ENCODE results near the gene SKIL.
A peak's percentile ranks its signal among the peaks of the same experiment; 100 is the strongest.
"Not testable (repeated sequence)": the region's sequence is repeated elsewhere in the genome, so short reads cannot be mapped to it uniquely, and the experiment has no call there.

The SKIL gene

DNA sequence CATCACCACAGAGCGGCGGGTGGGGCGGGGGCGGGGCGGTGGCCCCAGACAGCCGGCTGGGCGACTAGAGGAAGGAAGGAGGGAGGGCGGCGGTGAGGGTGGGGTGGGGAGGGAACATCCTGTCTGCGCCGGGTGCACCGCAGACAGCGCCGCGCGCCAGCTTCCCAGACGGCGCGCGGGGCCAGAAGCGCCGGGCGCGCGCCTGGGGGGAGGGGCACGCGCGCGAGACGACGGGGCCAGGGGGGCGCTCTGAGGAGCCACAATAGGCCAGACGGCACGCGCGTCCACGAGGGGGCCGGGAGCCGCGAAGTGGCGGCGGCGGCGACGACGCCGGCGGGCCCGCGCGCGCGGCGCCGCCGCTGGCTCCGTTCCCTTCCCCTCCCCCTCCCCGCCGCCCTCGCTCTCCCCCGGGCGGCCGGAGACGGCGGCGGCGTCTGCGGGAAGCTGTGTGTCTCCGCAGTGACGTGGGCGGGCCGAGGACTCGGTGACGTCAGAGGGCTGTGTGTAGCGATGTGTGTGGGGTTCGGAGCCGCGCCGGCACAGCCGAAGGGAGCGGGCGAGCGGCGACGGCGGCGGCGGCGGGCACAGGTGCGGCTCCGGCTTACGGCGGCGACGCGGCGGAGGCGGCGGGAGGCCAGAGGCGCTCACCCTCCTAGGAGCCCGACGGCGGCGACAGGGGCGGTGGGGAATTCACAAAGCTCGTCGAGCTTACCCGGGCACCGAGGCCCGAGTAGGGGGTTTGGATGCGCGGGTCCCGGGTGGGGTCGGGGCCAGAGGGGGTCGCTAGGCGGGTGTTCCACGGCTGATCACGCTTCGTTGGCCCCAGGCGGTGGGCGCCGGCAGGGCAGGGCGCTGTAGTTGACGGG, at the start of gene SKIL:
TSS of gene SKIL (plus strand) at position 540 of the 866 bp plus-strand sequence. CDS start 2,617 bp downstream, outside the sequence.
- peak; percentile 99 for DNase-seq

- no peak for DNase-seq
Observed at GRCh38 chr3:170309046-170309445, 48.5 kb upstream of the SKIL start.

GRCh38 chr3:170317954-170318353, 39.6 kb upstream of the SKIL start:
- no peak for DNase-seq

DNA sequence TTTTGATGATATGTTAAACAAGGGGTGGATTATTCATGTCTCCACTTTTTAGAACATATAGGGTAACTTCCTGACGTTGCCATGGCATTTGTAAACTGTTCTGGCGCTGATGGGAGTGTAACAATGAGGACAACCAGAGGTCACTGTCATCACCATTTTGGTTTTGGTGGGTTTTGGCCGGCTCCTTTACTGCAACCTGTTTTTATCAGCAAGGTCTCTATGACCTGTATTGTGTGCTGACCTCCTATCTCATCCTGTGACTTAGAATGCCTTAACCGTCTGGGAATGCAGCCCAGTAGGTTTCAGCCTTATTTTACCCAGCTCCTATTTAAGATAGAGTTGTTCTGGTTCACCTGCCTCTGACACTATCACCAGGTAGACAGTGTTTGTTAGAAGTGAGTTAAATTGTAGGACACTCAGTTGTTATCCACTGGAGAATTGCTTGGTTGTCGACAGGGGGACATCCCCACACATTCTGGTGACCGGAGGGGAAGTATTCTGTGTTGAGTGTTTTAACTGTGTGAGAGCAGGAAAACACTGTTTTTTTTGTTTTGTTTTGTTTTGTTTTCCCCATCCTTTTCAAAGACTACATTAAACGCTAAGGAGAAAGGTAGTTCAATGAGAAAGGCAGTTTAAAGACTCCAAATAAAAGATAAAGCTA, 36.9 kb upstream of the SKIL start:
- no peak for DNase-seq

DNA sequence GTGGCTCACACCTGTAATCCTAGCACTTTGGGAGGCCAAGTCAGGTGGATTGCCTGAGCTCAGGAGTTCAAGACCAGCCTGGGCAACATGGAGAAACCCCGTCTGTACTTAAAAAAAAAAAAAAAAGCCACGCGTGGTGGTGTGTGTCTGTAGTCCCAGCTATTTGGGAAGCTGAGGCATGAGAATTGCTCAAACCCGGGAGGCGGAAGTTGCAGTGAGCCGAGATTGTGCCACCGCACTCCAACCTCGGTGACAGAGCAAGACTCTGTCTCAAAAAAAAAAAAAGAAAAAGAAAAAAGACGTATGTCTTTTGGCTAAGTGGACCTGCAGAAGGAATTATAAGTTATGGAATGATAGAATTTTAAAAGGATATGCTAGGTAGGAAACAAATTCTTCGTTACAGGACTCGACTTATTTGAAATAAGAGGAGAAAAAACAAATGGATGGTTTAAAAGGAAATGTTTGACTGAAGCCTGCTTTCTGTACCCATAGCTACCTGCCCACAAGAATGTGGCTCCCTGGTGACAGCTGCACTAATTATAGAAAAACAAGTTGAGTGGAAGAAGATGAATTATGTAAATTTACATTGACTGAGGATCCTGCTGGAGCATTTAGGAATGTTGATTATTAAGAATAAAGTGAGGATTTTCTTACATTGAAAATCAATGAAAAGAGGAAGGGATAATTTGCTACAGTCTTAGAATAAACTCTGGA, 36.0 kb upstream of the SKIL start:
- DNase-seq, result no peak

GRCh38 chr3:170322566-170323269, 34.8 kb upstream of the SKIL start:
- DNase-seq, result no peak

DNA sequence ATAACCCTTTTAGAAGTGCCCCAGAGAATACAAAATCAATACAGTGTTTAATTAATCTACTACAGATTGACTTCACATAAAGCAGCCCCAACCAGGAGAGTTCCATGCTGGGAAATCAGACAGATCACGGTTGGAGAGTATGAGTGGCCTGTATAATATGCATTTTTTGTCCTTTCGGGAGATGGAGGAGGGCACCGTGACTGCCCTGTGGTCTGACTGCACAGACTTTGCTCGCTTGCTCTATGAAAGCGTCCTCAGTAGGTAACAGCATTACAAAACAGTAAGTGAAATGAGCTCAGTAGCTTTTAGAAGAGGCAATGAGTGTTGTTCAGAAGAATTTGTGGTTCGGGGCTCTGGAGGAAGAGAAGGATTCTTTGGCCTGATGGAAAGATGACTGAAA, 34.2 kb upstream of the SKIL start:
- DNase-seq, result no peak

GRCh38 chr3:170324962-170325361, 32.6 kb upstream of the SKIL start:
- no peak for DNase-seq

DNA sequence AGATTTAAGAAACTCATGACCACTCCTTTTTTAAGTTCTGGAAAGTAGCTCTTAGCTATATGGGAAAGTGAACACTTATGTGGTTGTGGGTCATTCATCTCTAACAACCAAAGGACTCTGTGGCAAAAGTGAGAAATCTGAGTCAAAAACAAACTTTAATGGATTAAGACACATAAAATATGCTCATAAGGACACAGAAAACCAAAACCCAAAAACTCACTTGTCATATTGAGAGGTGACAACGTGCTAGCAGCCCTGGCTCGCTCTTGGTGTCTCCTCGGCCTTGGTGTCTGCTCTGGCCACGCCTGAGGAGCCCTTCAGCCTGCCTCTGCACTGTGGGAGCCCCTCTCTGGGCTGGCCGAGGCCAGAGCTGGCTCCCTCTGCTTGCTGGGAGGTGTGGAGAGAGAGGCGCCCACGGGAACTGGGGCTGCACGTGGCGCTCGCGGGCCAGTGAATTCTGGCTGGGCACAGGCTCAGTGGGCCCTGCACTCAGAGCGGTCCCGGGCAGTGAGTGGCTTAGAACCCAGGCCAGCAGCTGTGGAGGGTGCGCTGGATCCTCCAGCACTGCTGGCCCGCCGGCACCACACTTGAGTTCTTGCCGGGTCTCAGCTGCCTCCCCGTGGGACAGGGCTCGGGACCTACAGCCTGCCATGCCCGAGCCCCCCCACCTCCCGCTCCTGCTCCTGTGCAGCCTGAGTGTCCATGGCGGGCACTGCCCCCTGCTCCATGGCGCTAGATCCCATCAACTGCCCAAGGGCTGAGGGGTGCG, 30.3 kb upstream of the SKIL start:
- DNase-seq, result no peak

- not testable (repeated sequence) for DNase-seq
Observed at GRCh38 chr3:170327868-170328548, 29.5 kb upstream of the SKIL start.

- no peak for DNase-seq
Observed at GRCh38 chr3:170330366-170330765, 27.1 kb upstream of the SKIL start.

GRCh38 chr3:170331143-170331542, 26.4 kb upstream of the SKIL start:
- DNase-seq, result no peak

DNA sequence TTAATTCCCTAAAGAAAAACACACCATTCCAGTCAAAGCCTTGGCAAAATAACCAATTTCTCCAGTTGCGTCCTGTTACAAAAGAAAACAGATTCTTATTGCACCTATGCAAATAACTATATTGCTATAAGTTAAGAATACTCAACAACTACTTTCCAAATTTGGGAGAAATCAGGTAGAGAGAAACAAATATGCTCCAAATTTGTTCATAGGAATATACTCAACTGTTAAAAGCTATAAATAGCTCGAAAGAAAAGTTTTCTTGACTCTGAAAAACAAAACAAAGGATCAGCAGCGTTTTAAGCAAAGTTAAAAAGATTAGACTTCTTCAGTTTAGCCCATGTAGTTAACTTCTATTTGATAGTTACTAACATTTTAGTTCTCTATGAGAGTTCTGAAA, 20.1 kb upstream of the SKIL start:
- DNase-seq, result no peak

- no peak for DNase-seq
Observed at GRCh38 chr3:170338690-170339340, 18.7 kb upstream of the SKIL start.

DNA sequence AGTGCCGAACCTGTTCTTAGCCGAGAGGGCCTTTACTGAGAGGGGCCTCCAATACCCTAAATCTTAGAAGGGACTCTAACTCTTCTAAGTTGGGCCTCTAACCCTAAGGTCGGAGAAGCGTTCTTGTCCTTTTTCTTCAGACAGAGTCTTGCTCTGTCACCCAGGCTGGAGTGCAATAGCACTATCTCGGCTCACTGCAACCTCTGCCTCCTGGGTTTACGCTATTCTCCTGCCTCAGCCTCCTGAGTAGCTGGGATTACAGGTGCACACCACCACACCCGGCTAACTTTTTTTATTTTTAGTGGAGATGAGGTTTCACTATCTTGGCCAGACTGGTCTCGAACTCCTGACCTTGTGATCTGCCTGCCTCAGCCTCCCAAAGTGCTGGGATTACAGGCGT, 15.2 kb upstream of the SKIL start:
- not testable (repeated sequence) for DNase-seq

DNA sequence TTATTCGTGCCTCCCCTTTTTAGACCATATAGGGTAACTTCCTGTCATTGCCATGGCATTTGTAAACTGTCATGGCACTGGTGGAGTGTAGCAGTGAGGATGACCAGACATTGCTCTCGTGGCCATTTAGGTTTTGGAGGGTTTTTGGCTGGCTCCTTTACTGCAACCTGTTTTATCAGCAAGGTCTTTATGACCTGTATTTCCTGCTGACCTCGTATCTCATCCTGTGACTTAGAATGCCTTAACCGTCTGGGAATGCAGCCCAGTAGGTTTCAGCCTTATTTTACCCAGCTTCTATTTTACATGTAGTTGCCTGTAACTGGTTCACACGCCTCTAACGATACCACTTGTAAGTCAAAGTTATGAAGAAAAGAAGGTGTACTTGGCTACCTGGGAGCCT, 13.7 kb upstream of the SKIL start:
- DNase-seq, result not testable (repeated sequence)

DNA sequence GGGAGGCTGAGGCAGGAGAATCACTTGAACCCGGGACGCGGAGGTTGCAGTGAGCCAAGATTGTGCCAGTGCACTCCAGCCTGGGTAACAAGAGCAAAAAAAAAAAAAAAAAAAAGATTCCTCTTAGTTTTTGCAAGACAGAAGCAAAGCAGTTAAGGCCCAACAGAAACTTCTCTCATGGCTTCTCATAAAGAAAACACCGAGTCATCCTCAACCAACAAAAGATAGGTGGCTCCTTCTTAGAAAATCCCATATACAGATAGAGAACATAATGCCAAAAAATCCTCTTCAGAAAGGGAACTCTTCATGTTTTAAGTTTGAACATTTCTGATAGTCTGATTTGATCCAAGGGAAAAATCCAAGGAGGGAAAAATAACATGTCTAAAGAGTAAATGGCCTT, 12.5 kb upstream of the SKIL start:
- DNase-seq, result no peak

DNA sequence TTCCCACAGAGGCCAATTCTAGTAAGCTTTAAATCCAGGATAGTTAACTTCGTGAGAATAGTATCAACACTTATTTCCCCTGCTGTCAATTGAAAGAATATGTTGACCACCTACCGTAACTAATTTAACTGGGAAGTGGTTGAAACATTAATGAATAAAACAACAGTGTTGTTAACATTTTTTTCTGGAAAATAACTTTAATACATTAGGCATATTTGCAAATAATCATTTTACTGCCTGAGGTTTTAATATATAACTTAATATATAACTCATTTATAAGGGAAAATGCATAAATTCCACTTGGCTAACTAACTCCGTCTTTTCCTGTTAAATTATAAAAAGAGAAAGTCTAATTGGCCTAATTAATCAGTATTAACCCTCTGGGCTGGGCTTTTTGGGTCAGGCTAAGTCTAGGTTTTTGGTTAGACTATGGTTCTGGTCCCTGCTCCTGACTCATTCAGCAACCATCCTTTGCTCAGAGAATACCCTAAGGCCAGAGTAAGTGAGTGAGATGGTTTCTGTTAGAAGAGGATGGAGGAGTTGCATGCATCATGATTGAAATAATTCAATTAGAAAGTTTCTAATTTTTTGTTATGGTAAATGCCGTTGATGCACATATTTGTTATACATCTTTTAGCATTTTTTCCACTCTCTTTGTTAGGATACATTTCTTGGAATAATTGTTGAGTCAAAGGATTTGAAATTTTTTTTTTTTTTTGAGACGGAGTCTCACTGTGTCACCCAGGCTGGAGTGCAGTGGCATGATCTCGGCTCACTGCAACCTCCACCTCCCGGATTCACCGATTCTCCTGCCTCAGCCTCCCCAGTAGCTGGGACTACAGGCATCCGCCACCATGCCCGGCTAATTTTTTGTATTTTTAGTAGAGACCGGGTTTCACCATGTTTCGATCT, 10.8 kb upstream of the SKIL start:
- no peak for DNase-seq

GRCh38 chr3:170350515-170351413, 6.8 kb upstream of the SKIL start:
- DNase-seq, result no peak
